GM18951 (cell line): Measurements from ENCODE around the gene GRK1.
"Not testable (repeated sequence)": the region's sequence is repeated elsewhere in the genome, so short reads cannot be mapped to it uniquely, and the experiment has no call there.

Experiments used
- POLR2A ChIP-seq: IDR thresholded peaks from 4 replicates; pipeline ENCODE4 v1.6.1; 2011; ENCODE audit warnings: mild to moderate bottlenecking; ENCODE audit not compliant: insufficient read length, insufficient read depth; ENCODE audit errors: extremely low read depth
- in situ Hi-C: fragments of 300-500 bp; cut with MboI; formaldehyde crosslinking; loops from one replicate; pipeline ENCODE4 v1.12.0; 2022; ENCODE audit warnings: low sequenced_read_pairs, mixed read lengths, inconsistent platforms; ENCODE audit not compliant: unreplicated experiment

Gene GRK1

GRCh38 chr13:113669755-113670341 lies 2.8 kb downstream of the GRK1 start:
- in situ Hi-C loops = no loop called here
- no peak for TF ChIP-seq POLR2A

DNA sequence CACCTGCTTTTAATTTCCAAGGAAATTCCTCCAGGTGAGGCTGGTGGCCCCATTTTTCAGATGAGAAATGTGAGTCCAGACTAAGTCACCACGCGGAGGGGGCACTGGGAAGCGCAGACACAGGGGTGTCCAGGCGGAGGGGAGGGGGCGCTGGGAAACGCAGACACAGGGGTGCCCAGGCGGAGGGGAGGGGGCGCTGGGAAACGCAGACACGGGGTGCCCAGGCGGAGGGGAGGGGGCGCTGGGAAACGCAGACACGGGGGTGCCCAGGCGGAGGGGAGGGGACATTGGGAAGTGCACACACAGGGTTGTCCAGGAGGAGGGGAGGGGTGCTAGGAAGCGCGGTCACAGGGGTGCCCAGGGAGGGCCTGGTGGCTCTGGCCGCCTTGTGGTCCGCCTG lies 3.5 kb downstream of the GRK1 start:
- in situ Hi-C loops = no loop called here
- TF ChIP-seq POLR2A = no peak

DNA sequence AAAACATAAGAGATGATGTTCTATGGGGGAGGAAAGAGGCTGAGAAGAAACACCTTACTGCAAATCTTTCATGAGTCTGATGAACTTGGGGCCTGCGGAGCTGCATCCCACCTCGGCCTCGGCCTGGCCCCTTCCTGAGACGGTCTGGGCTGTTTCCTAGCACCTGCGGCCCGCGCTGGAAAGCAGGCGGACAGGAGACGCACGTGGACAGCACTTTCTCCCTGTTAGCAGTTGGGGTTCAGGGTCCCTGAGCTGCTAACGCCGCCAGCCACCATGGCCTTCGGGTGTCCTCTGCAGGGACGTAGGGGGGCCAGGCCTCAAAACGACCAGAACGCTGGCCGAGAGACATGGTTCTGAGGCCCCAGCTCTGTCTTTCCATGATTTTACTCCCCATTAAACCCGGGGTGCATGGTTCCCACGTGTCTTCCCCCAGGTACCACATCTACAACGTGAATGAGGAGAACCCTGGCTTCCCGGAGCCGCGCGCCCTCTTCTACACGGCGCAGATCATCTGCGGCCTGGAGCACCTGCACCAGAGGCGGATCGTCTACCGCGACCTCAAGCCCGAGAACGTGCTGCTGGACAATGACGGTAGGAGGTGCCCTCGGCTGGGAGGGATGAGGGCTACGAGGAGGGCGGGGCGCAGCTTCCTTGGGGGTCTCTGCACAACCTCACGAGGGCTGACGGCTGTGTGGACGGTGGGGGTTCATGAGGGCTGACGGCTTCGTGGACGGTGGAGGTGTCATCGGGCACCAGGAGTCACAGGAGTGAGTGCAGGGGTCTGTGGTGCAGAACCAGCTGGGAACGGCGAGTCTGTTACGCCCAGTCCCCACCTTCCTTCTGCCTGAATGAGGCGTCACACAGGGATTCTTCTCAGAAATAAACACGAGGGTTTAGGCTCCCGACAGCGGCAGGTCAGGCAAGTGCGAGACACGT lies 4.3 kb downstream of the GRK1 start:
- no peak for TF ChIP-seq POLR2A
- in situ Hi-C loops = no loop called here

DNA sequence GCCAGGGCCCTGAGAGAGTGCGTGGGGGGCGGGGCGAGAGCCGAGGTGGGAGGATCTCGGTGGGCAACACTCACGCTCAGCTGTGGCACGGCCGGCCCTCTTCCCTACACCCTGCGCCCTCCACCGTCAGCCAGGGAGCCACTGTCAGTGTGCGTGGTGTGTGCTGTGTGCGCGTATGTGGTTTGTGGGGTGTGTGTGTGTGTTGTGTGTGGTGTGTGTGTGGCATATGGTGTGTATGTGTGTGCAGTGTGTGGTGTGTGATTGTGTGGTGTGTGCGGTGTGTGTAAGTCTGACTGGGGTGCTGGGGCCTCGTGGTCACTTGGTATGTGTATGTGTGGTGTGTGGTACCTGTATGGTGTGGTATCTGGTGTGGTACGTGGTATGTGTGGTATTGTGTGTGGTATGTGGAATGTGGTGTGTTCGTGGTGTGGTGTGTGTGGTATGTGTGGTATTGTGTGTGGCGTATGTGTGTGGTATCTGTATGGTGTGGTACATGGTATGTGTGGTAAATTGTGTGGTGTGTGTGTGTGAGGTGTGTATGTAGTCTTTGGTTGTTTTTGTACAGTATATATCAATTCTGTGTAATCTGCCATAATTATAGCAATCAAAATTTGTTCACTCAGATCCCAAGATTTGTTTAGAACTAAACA lies 5.1 kb downstream of the GRK1 start:
- in situ Hi-C loops = no loop called here
- no peak for TF ChIP-seq POLR2A

- TF ChIP-seq POLR2A = no peak
Observed at GRCh38 chr13:113722921-113723320, 55.9 kb downstream of the GRK1 start.

DNA sequence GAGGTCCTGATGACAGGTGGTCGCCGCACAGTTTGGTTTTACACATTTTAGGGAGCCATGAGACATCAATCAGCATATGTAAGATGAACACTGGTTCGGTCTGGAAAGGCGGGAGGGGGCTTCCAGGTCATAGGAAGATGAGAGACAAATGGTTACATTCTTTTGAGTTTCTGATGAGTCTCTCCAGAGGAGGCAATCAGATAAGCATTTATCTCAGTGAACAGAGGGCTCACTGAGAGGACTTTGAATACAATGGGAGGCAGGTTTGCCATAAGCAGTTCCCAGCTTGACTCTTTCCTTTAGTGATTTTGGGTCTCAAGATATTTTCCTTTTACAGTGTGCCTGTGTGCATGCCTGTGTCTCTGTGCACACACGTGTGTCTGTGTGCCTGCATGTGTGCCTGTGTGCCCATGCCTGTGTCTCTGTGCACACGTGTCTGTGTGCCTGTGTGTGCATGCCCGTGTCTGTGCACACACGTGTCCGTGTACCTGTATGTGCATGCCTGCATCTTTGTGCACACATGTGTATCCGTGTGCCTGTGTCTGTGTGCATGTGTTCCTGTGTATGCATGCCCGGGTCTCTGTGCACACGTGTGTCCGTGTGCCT lies 56.5 kb downstream of the GRK1 start:
- no peak for TF ChIP-seq POLR2A
- in situ Hi-C loops = no loop called here

More at GRCh38 chr13:113722921-113723320, 55.9 kb downstream of the GRK1 start:
- in situ Hi-C loops = no loop called here

- in situ Hi-C loops = no loop called here
- TF ChIP-seq POLR2A = no peak
Observed at GRCh38 chr13:113724016-113724758, 57.2 kb downstream of the GRK1 start.

DNA sequence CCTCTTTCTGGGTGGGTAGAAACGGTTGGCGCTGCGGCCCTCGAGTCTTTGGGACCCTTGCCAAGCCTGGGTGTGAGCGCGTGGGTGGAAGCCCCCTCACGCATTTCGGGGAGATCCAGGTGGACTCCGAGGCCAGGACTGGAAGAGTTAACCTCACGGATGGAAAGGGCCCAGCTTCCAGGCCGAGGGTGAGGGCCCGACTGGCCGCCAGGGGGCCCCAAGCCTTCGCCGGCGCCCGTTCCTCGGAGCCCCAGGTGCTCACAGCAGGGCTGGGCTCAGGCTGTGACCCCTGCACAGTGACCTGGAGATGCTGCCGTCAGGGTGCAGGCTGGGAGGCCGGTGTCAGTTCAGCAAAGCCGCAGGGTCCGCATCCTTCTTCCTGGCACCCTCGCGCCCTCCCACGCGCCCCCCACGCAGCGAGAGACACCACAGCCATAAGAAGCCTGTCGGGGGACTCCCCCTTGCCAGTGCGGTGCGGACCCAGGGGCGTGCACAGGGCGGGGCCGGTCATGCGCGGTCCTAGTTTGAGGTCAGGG lies 57.8 kb downstream of the GRK1 start:
- in situ Hi-C loops = no loop called here
- TF ChIP-seq POLR2A = no peak

- in situ Hi-C loops = not testable (repeated sequence)
Observed at GRCh38 chr13:113725329-113726105, 58.5 kb downstream of the GRK1 start.

DNA sequence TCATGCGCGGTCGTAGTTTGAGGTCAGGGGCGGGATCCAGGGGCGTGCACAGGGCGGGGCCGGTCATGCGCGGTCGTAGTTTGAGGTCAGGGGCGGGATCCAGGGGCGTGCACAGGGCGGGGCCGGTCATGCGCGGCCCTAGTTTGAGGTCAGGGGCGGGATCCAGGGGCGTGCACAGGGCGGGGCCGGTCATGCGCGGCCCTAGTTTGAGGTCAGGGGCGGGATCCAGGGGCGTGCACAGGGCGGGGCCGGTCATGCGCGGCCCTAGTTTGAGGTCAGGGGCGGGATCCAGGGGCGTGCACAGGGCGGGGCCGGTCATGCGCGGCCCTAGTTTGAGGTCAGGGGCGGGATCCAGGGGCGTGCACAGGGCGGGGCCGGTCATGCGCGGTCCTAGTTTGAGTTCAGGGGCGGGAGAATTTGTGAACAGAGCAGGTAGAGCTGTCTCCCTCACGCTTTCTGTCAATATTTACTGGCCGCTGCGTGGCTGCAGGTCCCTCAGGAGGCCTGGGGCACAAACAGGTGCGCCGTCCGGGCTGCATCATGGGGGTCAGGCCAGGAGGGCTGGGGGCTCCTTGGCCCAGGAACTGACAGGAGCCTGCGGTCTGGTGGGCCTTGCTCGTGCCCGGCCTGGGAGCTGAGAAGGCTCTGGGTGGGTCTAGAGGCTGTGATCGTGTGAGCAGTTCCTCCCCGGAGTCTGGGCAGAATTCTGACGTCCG lies 59.2 kb downstream of the GRK1 start:
- in situ Hi-C loops = not testable (repeated sequence)

GRCh38 chr13:113726961-113727411 lies 60.0 kb downstream of the GRK1 start:
- in situ Hi-C loops = no loop called here
- no peak for TF ChIP-seq POLR2A
